ENCODE measurements around the gene GIPC3. TPM values are rescaled to one million over a fixed set of nuclear protein-coding genes. Genes with fewer than 3 reads are reported as not detected.

Gene GIPC3
- total and polyA plus RNA-seq, 9 donors, result 0.11 to 3.3 (median 0.35) TPM

DNA sequence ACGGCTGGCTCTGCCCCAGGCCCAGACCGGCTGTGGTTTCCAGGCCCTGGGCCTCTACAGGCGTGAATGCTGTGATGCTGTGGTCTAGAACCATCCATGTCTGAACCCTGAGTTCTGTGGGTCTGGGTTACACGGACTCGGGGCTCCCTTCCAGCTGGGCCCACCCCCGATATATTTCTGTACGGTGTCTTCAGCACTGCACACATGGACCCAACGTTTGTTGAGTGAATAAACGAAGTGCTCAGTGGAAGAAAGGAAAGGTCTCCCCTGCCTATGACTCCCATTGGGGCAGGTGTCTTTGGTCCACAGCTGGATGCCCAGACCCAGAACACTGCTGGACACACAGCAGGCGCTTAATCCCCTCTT is 39.6 kb upstream of the GIPC3 start:
- H3K36me3 ChIP-seq, result no peaks in the 10 kb centered on the region
- no peaks in the 10 kb centered on the region for H3K4me1 ChIP-seq (ENCODE audit: insufficient read depth)
- no peaks in the 10 kb centered on the region for H3K27me3 ChIP-seq
- no peak for DNase-seq
- no peak for TF ChIP-seq POLR2A (IDR thresholded peaks at IDR 0.05)
- TF ChIP-seq EP300 (IDR thresholded peaks at IDR 0.05), result no peak
- TF ChIP-seq, protein P1, sequence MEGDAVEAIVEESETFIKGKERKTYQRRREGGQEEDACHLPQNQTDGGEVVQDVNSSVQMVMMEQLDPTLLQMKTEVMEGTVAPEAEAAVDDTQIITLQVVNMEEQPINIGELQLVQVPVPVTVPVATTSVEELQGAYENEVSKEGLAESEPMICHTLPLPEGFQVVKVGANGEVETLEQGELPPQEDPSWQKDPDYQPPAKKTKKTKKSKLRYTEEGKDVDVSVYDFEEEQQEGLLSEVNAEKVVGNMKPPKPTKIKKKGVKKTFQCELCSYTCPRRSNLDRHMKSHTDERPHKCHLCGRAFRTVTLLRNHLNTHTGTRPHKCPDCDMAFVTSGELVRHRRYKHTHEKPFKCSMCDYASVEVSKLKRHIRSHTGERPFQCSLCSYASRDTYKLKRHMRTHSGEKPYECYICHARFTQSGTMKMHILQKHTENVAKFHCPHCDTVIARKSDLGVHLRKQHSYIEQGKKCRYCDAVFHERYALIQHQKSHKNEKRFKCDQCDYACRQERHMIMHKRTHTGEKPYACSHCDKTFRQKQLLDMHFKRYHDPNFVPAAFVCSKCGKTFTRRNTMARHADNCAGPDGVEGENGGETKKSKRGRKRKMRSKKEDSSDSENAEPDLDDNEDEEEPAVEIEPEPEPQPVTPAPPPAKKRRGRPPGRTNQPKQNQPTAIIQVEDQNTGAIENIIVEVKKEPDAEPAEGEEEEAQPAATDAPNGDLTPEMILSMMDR (IDR thresholded peaks at IDR 0.05), result no peak
- WGBS, 3 donors, result 64 to 67% (median 67%) methylated on average over 10 of the region's 10 CpGs
- H3K4me3 ChIP-seq, result no peak overlapping the region
- intact Hi-C loops (cut with DNase I), result loop anchor here in 2 of 4 donors (5.0 to 10.0 kb wide), 2 partner anchors 69 to 72 kb away; no protein-coding TSS in a partner anchor
- H3K9me3 ChIP-seq, result no peaks in the 10 kb centered on the region
- H3K27ac ChIP-seq, result no peak overlapping the region

DNA sequence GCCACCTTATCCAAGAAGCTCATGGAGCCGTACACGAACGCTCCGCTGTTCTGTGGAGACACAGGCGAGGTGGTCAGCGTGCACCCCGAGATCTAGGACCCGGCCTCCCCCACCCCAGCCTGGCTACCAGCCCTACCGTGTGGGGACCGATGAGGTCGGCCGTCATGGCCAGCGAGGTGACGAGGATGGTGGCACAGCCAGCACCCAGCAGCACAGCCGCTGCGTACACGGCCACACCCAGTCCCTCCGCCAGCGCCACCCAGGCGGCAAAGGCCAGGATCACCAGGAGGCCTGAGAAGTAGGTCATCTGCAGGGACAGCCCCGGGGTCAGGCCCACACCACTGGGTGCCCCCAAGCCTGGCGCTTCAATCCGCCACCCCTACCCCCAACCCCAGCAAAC is 39.2 kb upstream of the GIPC3 start:
- no peak overlapping the region for H3K4me3 ChIP-seq
- H3K27me3 ChIP-seq, result no peaks in the 10 kb centered on the region
- DNase-seq, result peak in 2 of 5 donors; percentile 29 to 32
- H3K4me1 ChIP-seq (ENCODE audit: insufficient read depth), result no peaks in the 10 kb centered on the region
- H3K36me3 ChIP-seq, result no peaks in the 10 kb centered on the region
- no peaks in the 10 kb centered on the region for H3K9me3 ChIP-seq
- TF ChIP-seq, protein P1 (IDR thresholded peaks at IDR 0.05), result no peak
- TF ChIP-seq EP300 (IDR thresholded peaks at IDR 0.05), result no peak
- intact Hi-C loops (cut with DNase I), result loop anchor here in 2 of 4 donors (5.0 to 10.0 kb wide), 2 partner anchors 69 to 71 kb away; no protein-coding TSS in a partner anchor
- WGBS, 3 donors, result 86 to 91% (median 87%) methylated on average over 21 to 23 of the region's 23 CpGs
- H3K27ac ChIP-seq, result no peak overlapping the region

DNA sequence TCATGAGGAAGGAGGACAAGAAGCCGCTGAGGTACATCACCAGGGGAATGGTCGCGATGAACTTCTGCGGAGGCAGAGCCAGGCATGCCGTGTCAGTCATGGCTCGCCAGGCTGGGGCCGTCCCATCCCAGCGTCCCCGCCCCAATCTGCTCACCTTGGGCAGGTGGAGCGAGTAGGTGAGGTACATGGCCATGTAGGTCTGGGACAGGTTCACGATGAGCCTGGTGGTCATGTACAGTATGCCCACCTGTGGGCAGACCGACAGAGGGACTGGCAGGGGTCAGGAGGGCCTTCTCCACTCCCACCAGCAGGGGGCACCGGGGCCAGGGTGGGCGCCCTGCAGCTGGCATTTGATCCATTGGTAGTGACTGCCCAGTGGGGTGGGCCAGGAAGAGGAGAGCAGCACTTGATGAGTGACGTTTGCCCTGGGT is 38.0 kb upstream of the GIPC3 start:
- 83 to 85% (median 85%) methylated on average over 15 of the region's 15 CpGs for WGBS, 3 donors
- H3K27me3 ChIP-seq, result no peaks in the 10 kb centered on the region
- DNase-seq, result peak in 2 of 5 donors; percentile 25 to 26
- no peaks in the 10 kb centered on the region for H3K4me1 ChIP-seq (ENCODE audit: insufficient read depth)
- H3K9me3 ChIP-seq, result no peaks in the 10 kb centered on the region
- TF ChIP-seq EP300 (IDR thresholded peaks at IDR 0.05) (no peak), POLR2A (IDR thresholded peaks at IDR 0.05) (no peak)
- TF ChIP-seq, protein P1 (IDR thresholded peaks at IDR 0.05), result peak in 1 of 3 donors; percentile 11
- no peaks in the 10 kb centered on the region for H3K36me3 ChIP-seq
- intact Hi-C loops (cut with DNase I), result loop anchor here in 2 of 4 donors (5.0 to 10.0 kb wide), 2 partner anchors 67 to 70 kb away; no protein-coding TSS in a partner anchor
- H3K4me3 ChIP-seq, result no peak overlapping the region
- H3K27ac ChIP-seq, result no peak overlapping the region

DNA sequence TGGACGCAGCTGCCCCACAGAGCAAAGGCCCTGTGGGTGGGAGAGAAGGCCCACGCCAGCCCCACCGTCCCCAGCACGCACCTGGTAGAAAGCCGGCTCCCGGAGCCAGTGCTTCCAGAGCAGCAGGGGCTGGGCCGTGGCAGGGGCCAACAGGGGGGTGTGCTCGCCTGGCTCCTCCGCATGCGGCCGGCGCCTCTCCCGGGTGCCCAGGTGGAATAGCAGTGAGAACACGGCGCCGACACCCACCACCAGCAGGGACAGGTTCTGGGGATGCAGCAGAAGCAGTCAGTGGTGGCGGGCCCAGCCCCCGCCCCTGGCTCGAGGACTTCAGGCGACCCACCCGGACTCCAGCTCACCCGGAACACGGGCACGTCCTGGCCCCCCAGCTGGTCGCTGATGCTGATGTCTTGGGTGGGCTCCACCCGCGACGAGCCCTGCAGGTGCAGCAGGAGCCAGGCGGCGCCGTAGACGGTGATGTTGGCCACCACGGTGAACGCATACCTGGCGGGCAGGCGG is 37.5 kb upstream of the GIPC3 start:
- no peak overlapping the region for H3K4me3 ChIP-seq
- intact Hi-C loops (cut with DNase I), result loop anchor here in 2 of 4 donors (5.0 to 10.0 kb wide), 2 partner anchors 67 to 69 kb away; no protein-coding TSS in a partner anchor
- WGBS, 3 donors, result 71 to 78% (median 76%) methylated on average over 35 to 36 of the region's 36 CpGs
- peak in 1 of 5 donors; percentile 34 for DNase-seq
- H3K9me3 ChIP-seq, result no peaks in the 10 kb centered on the region
- no peaks in the 10 kb centered on the region for H3K4me1 ChIP-seq (ENCODE audit: insufficient read depth)
- no peaks in the 10 kb centered on the region for H3K36me3 ChIP-seq
- no peak for TF ChIP-seq POLR2A (IDR thresholded peaks at IDR 0.05)
- H3K27ac ChIP-seq, result no peak overlapping the region
- H3K27me3 ChIP-seq, result no peaks in the 10 kb centered on the region

DNA sequence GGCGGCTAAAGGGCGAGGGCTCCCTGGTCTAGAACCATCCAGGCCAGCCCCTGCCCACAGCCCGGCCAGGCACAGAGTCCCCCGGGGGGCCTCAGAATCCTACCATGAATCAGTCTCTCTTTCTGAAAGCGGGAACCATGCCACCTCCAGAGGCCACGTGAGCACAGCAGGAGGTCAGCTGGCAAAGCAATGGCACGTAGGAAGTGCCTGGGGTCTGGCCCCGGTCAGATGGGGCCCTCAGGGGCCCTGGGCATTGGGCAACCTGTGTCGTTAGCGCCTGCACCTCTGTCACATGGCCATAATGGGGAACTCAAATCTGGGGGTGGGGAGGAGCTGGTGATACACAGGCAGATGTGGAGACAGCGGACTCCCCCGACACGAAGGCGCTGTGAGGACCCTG is 36.7 kb upstream of the GIPC3 start:
- Histone ChIP-seq H3K4me1 (ENCODE audit: insufficient read depth) (no peaks in the 10 kb centered on the region), H3K27ac (no peak overlapping the region), H3K36me3 (no peaks in the 10 kb centered on the region), H3K4me3 (no peak overlapping the region), H3K9me3 (no peaks in the 10 kb centered on the region), H3K27me3 (no peaks in the 10 kb centered on the region)
- intact Hi-C loops (cut with DNase I), result loop anchor here in 2 of 4 donors (5.0 to 10.0 kb wide), 2 partner anchors 66 to 69 kb away; no protein-coding TSS in a partner anchor
- WGBS, 3 donors, result 71 to 76% (median 72%) methylated on average over 13 to 14 of the region's 14 CpGs
- TF ChIP-seq, protein P1 (IDR thresholded peaks at IDR 0.05), result no peak
- TF ChIP-seq EP300 (IDR thresholded peaks at IDR 0.05) (no peak), POLR2A (IDR thresholded peaks at IDR 0.05) (no peak)
- DNase-seq, result peak in 1 of 5 donors; percentile 23

All from ovary (tissue), 9 donors.